Activated T-cell treated with anti-CD3 and anti-CD28 coated beads, Interleukin-2, amount 50 U/mL, for 4 hours (primary cell): Measurements from ENCODE around the gene CA5A. TPM values are rescaled to one million over a fixed set of nuclear protein-coding genes. Genes with fewer than 3 reads are reported as not detected.
"Not testable (repeated sequence)": the region's sequence is repeated elsewhere in the genome, so short reads cannot be mapped to it uniquely, and the experiment has no call there.

ENCODE experiments used
- ATAC-seq, 2 donors: fragments of 200-7000 bp; cut with Tn5 transposase; one replicate each; pipeline ENCODE4 v1.10.0; 2021
- DNase-seq: peaks from one replicate; pipeline ENCODE4 v3.0.0-alpha.2; 2020
- H3K27me3 Mint-ChIP-seq: one replicate; pipeline ENCODE4 v1.8.0; 2021; ENCODE audit warnings: low read depth, mixed read lengths
- H3K36me3 Mint-ChIP-seq: one replicate; pipeline ENCODE4 v1.8.0; 2022; ENCODE audit warnings: mixed read lengths; ENCODE audit not compliant: insufficient read depth
- H3K4me1 Mint-ChIP-seq: one replicate; pipeline ENCODE4 v1.8.0; 2021; ENCODE audit warnings: low read depth, mixed read lengths
- H3K4me3 Mint-ChIP-seq: one replicate; pipeline ENCODE4 v1.8.0; 2021; ENCODE audit warnings: mild to moderate bottlenecking, moderate library complexity, mixed read lengths
- H3K9me3 Mint-ChIP-seq: one replicate; pipeline ENCODE4 v1.8.0; 2021; ENCODE audit warnings: mixed read lengths
- total RNA-seq, 3 donors: library from RNA; stranded (reverse); gene quantifications; one replicate each; pipeline ENCODE4 v1.2.1, GENCODE V29; 2021

CA5A gene
- total RNA-seq, 3 donors from 2014 or later: 0.43 TPM; not detected in 2

DNA sequence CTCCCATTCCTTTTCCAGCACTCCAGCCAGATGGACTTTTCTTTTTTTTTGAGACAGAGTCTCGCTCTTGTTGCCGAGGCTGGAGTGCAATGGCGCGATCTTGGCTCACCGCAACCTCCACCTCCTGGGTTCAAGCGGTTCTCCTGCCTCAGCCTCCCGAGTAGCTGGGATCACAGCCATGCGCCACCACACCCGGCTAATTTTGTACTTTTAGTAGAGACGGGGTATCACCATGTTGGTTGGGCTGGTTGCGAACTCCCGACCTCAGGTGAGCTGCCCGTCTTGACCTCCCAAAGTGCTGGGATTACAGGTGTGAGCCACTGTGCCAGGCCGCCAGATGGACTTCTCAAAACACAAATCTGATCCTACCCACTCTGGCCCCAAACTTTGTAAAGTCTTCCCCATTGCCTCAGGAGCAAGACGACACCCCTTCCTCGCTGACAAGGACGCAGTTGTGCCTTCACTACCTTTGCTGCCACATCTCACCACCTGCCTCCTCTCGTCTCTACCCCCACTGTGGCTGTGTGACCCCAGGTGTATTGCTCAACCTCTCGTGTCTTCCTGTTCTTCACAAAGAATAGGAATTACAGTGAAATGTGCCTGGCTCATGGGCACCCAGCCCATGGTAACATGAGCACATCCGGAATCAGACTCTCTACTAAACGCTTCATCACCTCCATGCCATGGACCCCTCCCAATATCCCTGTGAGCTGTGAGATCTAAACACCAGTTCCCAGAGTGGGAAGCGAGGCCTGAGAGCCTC lies 11.2 kb upstream of the CA5A start:
- peaks cover 15% of the 10 kb centered on the region for H3K4me1 Mint-ChIP-seq

GRCh38 chr16:87946596-87947347 lies 10.4 kb upstream of the CA5A start:
- H3K4me3 Mint-ChIP-seq: no peak overlapping the region
- DNase-seq (no peak), ATAC-seq (no peak)
- H3K4me1 Mint-ChIP-seq: peaks cover 10% of the 10 kb centered on the region
- H3K9me3 Mint-ChIP-seq: no peaks in the 10 kb centered on the region
- H3K36me3 Mint-ChIP-seq: no peaks in the 10 kb centered on the region
- peaks cover 3% of the 10 kb centered on the region for H3K27me3 Mint-ChIP-seq

More for the DNA sequence above, 11.2 kb upstream of the CA5A start:
- DNase-seq (no peak), ATAC-seq (no peak)
- Mint-ChIP-seq H3K9me3 (no peaks in the 10 kb centered on the region), H3K4me3 (no peak overlapping the region), H3K27me3 (peaks cover 3% of the 10 kb centered on the region), H3K36me3 (peaks cover 4% of the 10 kb centered on the region)

- H3K4me1 Mint-ChIP-seq: peaks cover 8% of the 10 kb centered on the region
These were observed 9.2 kb upstream of the CA5A start for GRCh38 chr16:87945351-87946042.

DNA sequence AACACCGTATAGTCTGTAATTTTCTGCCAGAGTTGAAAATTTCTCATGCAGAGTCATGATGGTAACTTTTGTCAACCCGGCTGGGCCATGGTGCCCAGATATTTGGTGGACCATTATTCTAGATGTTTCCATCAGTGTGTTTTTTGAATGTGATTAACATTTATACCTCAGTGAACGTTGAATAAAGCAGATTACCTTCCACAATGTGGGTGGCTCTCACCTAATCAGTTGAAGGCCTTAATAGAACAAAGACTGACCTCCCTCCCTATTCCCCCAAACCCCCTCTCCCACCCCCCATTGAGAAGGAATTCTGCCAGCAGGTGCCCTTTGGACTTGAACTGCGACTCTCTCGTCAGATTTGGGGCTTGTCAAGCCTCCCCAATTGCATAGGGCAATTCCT lies 6.4 kb upstream of the CA5A start:
- Mint-ChIP-seq H3K36me3 (no peaks in the 10 kb centered on the region), H3K9me3 (peaks cover 4% of the 10 kb centered on the region), H3K4me3 (no peak overlapping the region), H3K4me1 (peaks cover 3% of the 10 kb centered on the region), H3K27me3 (peaks cover 1% of the 10 kb centered on the region)
- DNase-seq (no peak), ATAC-seq (no peak)

More at GRCh38 chr16:87945351-87946042, 9.2 kb upstream of the CA5A start:
- DNase-seq (no peak), ATAC-seq (peak; percentile 21 to 60)
- Mint-ChIP-seq H3K36me3 (no peaks in the 10 kb centered on the region), H3K4me3 (peak overlapping the region; percentile 23), H3K9me3 (no peaks in the 10 kb centered on the region), H3K27me3 (peaks cover 3% of the 10 kb centered on the region)

DNA sequence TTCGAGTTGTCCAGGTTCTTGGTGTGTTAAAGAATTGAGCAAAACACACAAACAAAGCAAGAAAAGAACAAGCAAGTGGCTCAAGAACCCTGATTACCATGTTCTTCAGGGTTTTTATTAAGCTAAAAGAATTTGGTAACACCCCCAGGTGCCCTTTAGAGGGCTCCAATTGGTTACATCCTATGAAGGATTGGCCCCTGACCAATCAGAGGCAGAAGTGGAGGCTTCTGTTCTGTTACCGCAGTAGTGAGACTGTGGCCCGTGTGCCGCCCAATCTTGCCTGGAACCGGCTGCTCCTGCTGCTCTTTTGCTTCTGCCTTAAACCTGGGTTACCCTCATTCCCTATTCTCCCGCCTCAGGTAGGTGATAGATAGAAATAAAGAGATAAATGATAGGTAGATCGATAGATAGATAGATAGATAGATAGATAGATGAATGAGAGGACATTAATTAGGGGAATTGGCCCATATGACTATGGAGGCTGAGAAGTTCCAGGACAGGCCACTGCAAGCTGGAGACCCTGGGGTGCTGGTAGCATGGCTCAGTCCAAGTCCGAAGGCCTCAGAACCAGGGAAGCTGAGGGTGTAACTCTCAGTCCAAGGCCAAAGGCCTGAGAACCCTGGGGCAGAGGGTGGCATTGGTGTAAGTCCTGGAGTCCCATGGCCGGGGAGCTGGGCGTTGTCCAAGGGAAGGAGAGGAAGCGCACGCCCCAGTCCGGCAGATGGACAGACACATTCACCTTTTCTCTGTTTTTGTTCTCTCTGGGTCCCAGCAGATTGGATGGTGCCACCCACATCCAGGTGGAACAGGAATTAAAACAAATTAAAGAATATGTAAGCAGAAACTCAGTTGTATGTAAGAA lies 3.5 kb upstream of the CA5A start:
- H3K4me3 Mint-ChIP-seq: no peak overlapping the region
- ATAC-seq (no peak), DNase-seq (no peak)
- H3K9me3 Mint-ChIP-seq: peaks cover 4% of the 10 kb centered on the region
- peaks cover 3% of the 10 kb centered on the region for H3K4me1 Mint-ChIP-seq
- H3K36me3 Mint-ChIP-seq: no peaks in the 10 kb centered on the region
- H3K27me3 Mint-ChIP-seq: no peaks in the 10 kb centered on the region

DNA sequence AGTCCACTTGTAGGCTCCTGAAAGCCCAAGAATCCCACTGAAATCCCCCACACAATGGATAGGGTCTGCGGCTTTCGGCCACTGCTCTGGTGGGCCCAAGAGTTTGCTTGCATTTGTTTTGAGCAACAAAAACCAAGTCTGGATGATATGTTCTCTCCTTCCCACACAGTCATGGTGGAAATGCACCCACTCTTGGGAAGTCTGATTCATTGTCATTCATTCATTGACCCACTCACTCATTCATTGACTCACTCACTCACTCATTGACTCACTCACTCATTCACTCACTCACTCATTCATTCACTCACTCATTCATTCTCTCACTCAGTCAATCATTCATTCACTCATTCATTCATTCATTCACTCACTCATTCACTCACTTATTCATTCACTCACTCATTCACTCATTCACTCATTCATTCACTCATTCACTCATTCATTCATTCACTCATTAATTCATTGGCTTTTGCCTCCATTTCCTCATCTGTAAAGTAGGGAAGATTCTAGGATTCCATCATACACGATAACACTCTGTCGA lies 2.2 kb upstream of the CA5A start:
- H3K4me3 Mint-ChIP-seq: peak overlapping the region; percentile 37
- no peaks in the 10 kb centered on the region for H3K27me3 Mint-ChIP-seq
- ATAC-seq: peak in 1 of 2 donors; percentile 32
- H3K4me1 Mint-ChIP-seq: peaks cover 3% of the 10 kb centered on the region
- no peak for DNase-seq
- H3K9me3 Mint-ChIP-seq: peaks cover 4% of the 10 kb centered on the region
- no peaks in the 10 kb centered on the region for H3K36me3 Mint-ChIP-seq

- H3K4me1 Mint-ChIP-seq, H3K4me3 Mint-ChIP-seq, H3K36me3 Mint-ChIP-seq, DNase-seq, H3K27me3 Mint-ChIP-seq, ATAC-seq, H3K9me3 Mint-ChIP-seq: not testable (repeated sequence)
These were observed 858 bp upstream of the CA5A start for GRCh38 chr16:87937231-87937542.

DNA sequence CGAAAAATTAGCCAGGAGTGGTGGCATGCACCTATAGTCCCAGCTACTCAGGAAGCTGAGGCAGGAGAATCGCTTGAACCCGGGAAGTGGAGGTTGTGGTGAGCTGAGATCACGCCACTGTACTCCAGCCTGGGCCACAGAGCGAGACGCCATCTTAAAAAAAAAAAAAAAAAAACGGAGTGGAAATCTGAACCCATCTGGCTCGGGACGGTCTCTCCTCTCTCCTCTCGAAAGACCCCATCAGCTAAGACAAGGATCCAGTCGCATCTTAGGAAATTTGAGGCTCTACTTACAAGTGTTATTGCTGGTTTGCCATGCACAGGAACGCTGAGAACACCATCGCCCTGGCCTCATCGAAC lies 334 bp downstream of the CA5A start:
- not testable (repeated sequence) for H3K4me1 Mint-ChIP-seq, H3K9me3 Mint-ChIP-seq, H3K27me3 Mint-ChIP-seq, ATAC-seq, DNase-seq, H3K4me3 Mint-ChIP-seq, H3K36me3 Mint-ChIP-seq

DNA sequence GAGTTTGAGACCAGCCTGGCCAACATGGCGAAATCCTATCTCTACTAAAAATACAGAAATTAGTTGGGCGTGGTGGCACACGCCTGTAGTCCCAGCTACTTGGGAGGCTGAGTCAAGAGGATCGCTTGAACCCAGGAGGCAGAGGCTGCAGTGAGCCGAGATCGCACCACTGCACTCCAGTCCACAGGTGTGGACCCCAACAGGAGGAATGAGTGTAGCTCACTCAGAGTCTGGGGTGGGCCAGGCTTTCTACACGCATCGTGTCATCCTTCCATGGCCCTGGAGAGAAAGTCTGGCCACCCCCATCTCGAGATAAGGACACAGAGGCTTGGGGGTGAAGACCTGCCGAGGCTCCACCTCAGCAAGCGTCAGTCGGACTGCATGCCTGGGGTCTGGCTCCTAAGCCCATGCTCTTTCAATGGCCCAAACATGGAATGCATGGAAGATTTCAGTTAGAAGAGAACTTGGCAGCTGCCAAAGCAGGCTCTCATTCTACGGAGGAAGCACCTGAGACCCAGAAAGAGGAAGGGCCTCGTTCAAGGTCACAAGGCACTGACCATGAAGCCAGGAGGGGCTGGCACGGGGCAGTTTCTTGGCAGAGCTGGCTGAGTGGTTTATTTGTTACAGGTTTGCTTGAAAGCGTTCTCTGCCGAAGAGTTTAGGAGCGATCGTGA lies 1.4 kb downstream of the CA5A start:
- ATAC-seq, H3K9me3 Mint-ChIP-seq, H3K4me3 Mint-ChIP-seq, H3K36me3 Mint-ChIP-seq, H3K27me3 Mint-ChIP-seq, H3K4me1 Mint-ChIP-seq, DNase-seq: not testable (repeated sequence)

- no peak for DNase-seq
- Mint-ChIP-seq H3K36me3 (no peaks in the 10 kb centered on the region), H3K4me1 (no peaks in the 10 kb centered on the region), H3K27me3 (no peaks in the 10 kb centered on the region), H3K9me3 (no peaks in the 10 kb centered on the region), H3K4me3 (no peak overlapping the region)
- ATAC-seq: no peak
These were observed 3.2 kb downstream of the CA5A start for GRCh38 chr16:87933140-87933495.

GRCh38 chr16:87932475-87933139 lies 3.7 kb downstream of the CA5A start:
- not testable (repeated sequence) for ATAC-seq, H3K4me3 Mint-ChIP-seq, DNase-seq, H3K4me1 Mint-ChIP-seq, H3K27me3 Mint-ChIP-seq, H3K36me3 Mint-ChIP-seq, H3K9me3 Mint-ChIP-seq

GRCh38 chr16:87931504-87931903 lies 4.8 kb downstream of the CA5A start:
- no peaks in the 10 kb centered on the region for H3K9me3 Mint-ChIP-seq
- H3K4me1 Mint-ChIP-seq: peaks cover 2% of the 10 kb centered on the region
- no peak overlapping the region for H3K4me3 Mint-ChIP-seq
- ATAC-seq (peak; percentile 66 to 77), DNase-seq (no peak)
- H3K27me3 Mint-ChIP-seq: peaks cover 2% of the 10 kb centered on the region
- H3K36me3 Mint-ChIP-seq: no peaks in the 10 kb centered on the region

GRCh38 chr16:87930456-87930855 lies 5.9 kb downstream of the CA5A start:
- ATAC-seq (no peak), DNase-seq (no peak)
- Mint-ChIP-seq H3K4me1 (peaks cover 6% of the 10 kb centered on the region), H3K36me3 (no peaks in the 10 kb centered on the region), H3K27me3 (peaks cover 8% of the 10 kb centered on the region), H3K4me3 (no peak overlapping the region), H3K9me3 (no peaks in the 10 kb centered on the region)
